CD4-positive, alpha-beta T cell (primary cell): ENCODE results near the gene RAB23. TPM values are rescaled to one million over a fixed set of nuclear protein-coding genes. Genes with fewer than 3 reads are reported as not detected.

Source experiments
- ATAC-seq: fragments of 200-7000 bp; cut with Tn5 transposase; one replicate; pipeline ENCODE4 v1.10.0; 2022; ENCODE audit warnings: mild to moderate bottlenecking; ENCODE audit not compliant: poor library complexity
- CTCF ChIA-PET: fragments of 350-600 bp; sonication (Branson Sonifier 250); formaldehyde crosslinking; loops from one replicate; lab custom pipeline; 2021; ENCODE audit warnings: antibody characterized with exemption, inconsistent platforms; lab: Charles Lee
- POLR2A ChIA-PET: fragments of 350-600 bp; sonication (Branson Sonifier 250); formaldehyde crosslinking; loops from one replicate; lab custom pipeline; 2021; ENCODE audit warnings: antibody characterized with exemption, inconsistent platforms; lab: Charles Lee
- DNase-seq, 14 experiments: peaks; one replicate each; pipeline ENCODE4 v3.0.0-alpha.2; 2013 to 2020; ENCODE audit warnings: mixed read lengths in 2 of 14
- H3K27ac ChIP-seq, 2 donors: one replicate each; pipeline versions ENCODE4 v1.5.1 to v1.7.0; 2013; ENCODE audit warnings: low read length in 2 of 2, low read depth in 1 of 2, mild to moderate bottlenecking in 1 of 2
- H3K27me3 ChIP-seq, 2 experiments: 1 replicate in 1 of 2; 2 replicates in 1 of 2; pipeline versions ENCODE4 v1.6.1 to v1.7.0; 2013; ENCODE audit warnings: low read length in 2 of 2, control low read depth in 1 of 2, mild to moderate bottlenecking in 1 of 2, moderate library complexity in 1 of 2; ENCODE audit not compliant: insufficient read depth in 2 of 2, control insufficient read depth in 1 of 2
- H3K36me3 ChIP-seq: one replicate; pipeline ENCODE4 v1.6.1; 2013; ENCODE audit warnings: low read length, control low read depth; ENCODE audit not compliant: insufficient read depth
- H3K4me1 ChIP-seq: one replicate; pipeline ENCODE4 v1.6.1; 2013; ENCODE audit warnings: low read length, control low read depth; ENCODE audit not compliant: insufficient read depth
- H3K4me3 ChIP-seq: one replicate; pipeline ENCODE4 v1.5.1; 2013; ENCODE audit warnings: mild to moderate bottlenecking, low read length, moderate library complexity
- H3K9me3 ChIP-seq, 2 experiments: 1 replicate in 1 of 2; 2 replicates in 1 of 2; pipeline versions ENCODE4 v1.6.1 to v1.7.0; 2013; ENCODE audit warnings: low read length in 2 of 2, mild to moderate bottlenecking in 2 of 2, control low read depth in 1 of 2, moderate library complexity in 1 of 2; ENCODE audit not compliant: control insufficient read depth in 1 of 2, insufficient read depth in 1 of 2
- H3K27ac Mint-ChIP-seq: one replicate; pipeline ENCODE4 v1.8.0; 2020; ENCODE audit warnings: mixed read lengths
- H3K27me3 Mint-ChIP-seq: one replicate; pipeline ENCODE4 v1.8.0; 2021; ENCODE audit warnings: mixed read lengths
- H3K36me3 Mint-ChIP-seq: one replicate; pipeline ENCODE4 v1.8.0; 2021; ENCODE audit warnings: low read depth, mixed read lengths
- H3K4me1 Mint-ChIP-seq: one replicate; pipeline ENCODE4 v1.8.0; 2021; ENCODE audit warnings: low read depth, mixed read lengths
- H3K4me3 Mint-ChIP-seq: one replicate; pipeline ENCODE4 v1.8.0; 2020; ENCODE audit warnings: mild to moderate bottlenecking, mixed read lengths
- H3K9me3 Mint-ChIP-seq: one replicate; pipeline ENCODE4 v1.8.0; 2020; ENCODE audit warnings: mixed read lengths
- CTCF ChIP-seq: fragments of 200-600 bp; IDR thresholded peaks from one replicate; pipeline ENCODE4 v1.8.0; 2022; ENCODE audit warnings: antibody characterized with exemption, mild to moderate bottlenecking
- intact Hi-C, 2 experiments: fragments of 100-400 bp; cut with DNase I in 1 of 2; cut with micrococcal nuclease in 1 of 2; formaldehyde crosslinking; loops; one replicate each; pipeline versions ENCODE4 v1.15.1 to v1.9.0; 2023 to 2025; cut with DNase I, micrococcal nuclease
- total RNA-seq, 174 experiments: library from RNA in 2 of 174; stranded (reverse) in 2 of 174; gene quantifications; one replicate each; pipeline ENCODE4 v1.2.3 and lab custom pipeline; 2021 to 2026

The RAB23 gene
- total RNA-seq, 2 experiments from 2014 or later, result 0.45 to 0.49 TPM

GRCh38 chr6:57177545-57178265 is 44.4 kb downstream of the RAB23 start:
- TF ChIP-seq CTCF, result no peak
- POLR2A ChIA-PET, result interaction anchor here (0.6 kb wide), 1 partner anchor 12 kb away, joined by 3 read pairs; no protein-coding TSS in a partner anchor
- CTCF ChIA-PET, result no interaction called here
- Mint-ChIP-seq H3K27ac (no peak overlapping the region), H3K4me1 (peaks cover 34% of the 10 kb centered on the region), H3K9me3 (no peaks in the 10 kb centered on the region), H3K36me3 (peaks cover 16% of the 10 kb centered on the region), H3K4me3 (no peak overlapping the region), H3K27me3 (no peaks in the 10 kb centered on the region)
- Histone ChIP-seq H3K27ac (no peak overlapping the region), H3K27me3 (no peaks in the 10 kb centered on the region), H3K9me3 (no peaks in the 10 kb centered on the region), H3K4me1 (peaks cover 9% of the 10 kb centered on the region), H3K36me3 (no peaks in the 10 kb centered on the region), H3K4me3 (no peak overlapping the region)
- DNase-seq (no peak), ATAC-seq (no peak)
- intact Hi-C loops, result loop anchor here in 1 of 2 experiments (2.0 kb wide), 1 partner anchor 43 kb away; no protein-coding TSS in a partner anchor

GRCh38 chr6:57174511-57174907 is 47.6 kb downstream of the RAB23 start:
- ChIA-PET CTCF (no interaction called here), POLR2A (no interaction called here)
- ATAC-seq (no peak), DNase-seq (no peak)
- Mint-ChIP-seq H3K36me3 (peaks cover 12% of the 10 kb centered on the region), H3K9me3 (no peaks in the 10 kb centered on the region), H3K27me3 (no peaks in the 10 kb centered on the region), H3K27ac (peak overlapping the region; percentile 83), H3K4me3 (no peak overlapping the region), H3K4me1 (peaks cover 47% of the 10 kb centered on the region)
- intact Hi-C loops, result loop anchor here (5.0 kb wide), 1 partner anchor 143 kb away; the partner anchor contains the start of gene PRIM2 (in 2 of the 2)
- H3K4me1 ChIP-seq, result peaks cover 17% of the 10 kb centered on the region
- no peaks in the 10 kb centered on the region for H3K9me3 ChIP-seq
- TF ChIP-seq CTCF, result no peak
- no peaks in the 10 kb centered on the region for H3K27me3 ChIP-seq
- H3K36me3 ChIP-seq, result no peaks in the 10 kb centered on the region
- no peak overlapping the region for H3K4me3 ChIP-seq
- H3K27ac ChIP-seq, result no peak overlapping the region

GRCh38 chr6:57173886-57174510 is 48.1 kb downstream of the RAB23 start:
- CTCF ChIA-PET, result no interaction called here
- peak overlapping the region; percentile 83 for H3K27ac Mint-ChIP-seq
- Histone ChIP-seq H3K27ac (no peak overlapping the region), H3K4me3 (peak overlapping the region; percentile 69), H3K27me3 (no peaks in the 10 kb centered on the region), H3K36me3 (no peaks in the 10 kb centered on the region), H3K4me1 (peaks cover 17% of the 10 kb centered on the region), H3K9me3 (no peaks in the 10 kb centered on the region)
- POLR2A ChIA-PET, result no interaction called here
- no peak for TF ChIP-seq CTCF
- H3K4me1 Mint-ChIP-seq, result peaks cover 47% of the 10 kb centered on the region
- no peaks in the 10 kb centered on the region for H3K27me3 Mint-ChIP-seq
- DNase-seq, result no peak
- H3K4me3 Mint-ChIP-seq, result peak overlapping the region; percentile 89
- H3K9me3 Mint-ChIP-seq, result no peaks in the 10 kb centered on the region
- no peak for ATAC-seq
- H3K36me3 Mint-ChIP-seq, result peaks cover 12% of the 10 kb centered on the region
- intact Hi-C loops, result loop anchor here (2.0 to 5.0 kb wide), 2 partner anchors 49 to 143 kb away; partner anchors contain the start of genes PRIM2 (in 2 of the 2) and RAB23 (in 1 of the 2)
